Esophagus muscularis mucosa (tissue), 4 donors: ENCODE data around the gene CDC5L. TPM values are rescaled to one million over a fixed set of nuclear protein-coding genes. Genes with fewer than 3 reads are reported as not detected.

Experiments used
- DNase-seq: peaks from one replicate; pipeline ENCODE4 v3.0.0-alpha.2; 2017; ENCODE audit errors: extremely low spot score
- H3K27ac ChIP-seq, 4 donors: fragments of 200-600 bp; sonication (generic); replicated peaks in 1 of 4; 1 replicate in 3 of 4; 2 replicates in 1 of 4; pipeline ENCODE4 v1.5.1; 2016 to 2019; ENCODE audit warnings: mild to moderate bottlenecking in 1 of 4
- H3K27me3 ChIP-seq, 4 donors: fragments of 200-600 bp; sonication (generic); one replicate each; pipeline versions ENCODE4 v1.5.1 to v1.6.0; 2016 to 2019
- H3K36me3 ChIP-seq, 4 donors: fragments of 200-600 bp; sonication (generic); one replicate each; pipeline ENCODE4 v1.5.1; 2016 to 2019
- H3K4me1 ChIP-seq, 4 donors: fragments of 200-600 bp; sonication (generic); one replicate each; pipeline ENCODE4 v1.5.1; 2016 to 2019
- H3K4me3 ChIP-seq, 4 donors: fragments of 200-600 bp; sonication (generic); 1 replicate in 2 of 4; 2 replicates in 2 of 4; pipeline ENCODE4 v1.5.1; 2016 to 2019; ENCODE audit warnings: mild to moderate bottlenecking in 4 of 4, moderate library complexity in 1 of 4
- H3K9me3 ChIP-seq, 4 donors: fragments of 200-600 bp; sonication (generic); 1 replicate in 3 of 4; 2 replicates in 1 of 4; pipeline ENCODE4 v1.5.1; 2016 to 2019
- EP300 ChIP-seq: sonication (generic); formaldehyde crosslinking; IDR thresholded peaks from one replicate; pipeline ENCODE4 v1.6.1; 2017; ENCODE audit warnings: antibody characterized with exemption
- POLR2A ChIP-seq: fragments of 450-650 bp; IDR thresholded peaks from one replicate; pipeline ENCODE4 v1.6.1; 2017; ENCODE audit warnings: antibody characterized with exemption, moderate library complexity, mild to moderate bottlenecking, low read depth
- POLR2AphosphoS5 ChIP-seq, 2 donors: sonication (generic); formaldehyde crosslinking; IDR thresholded peaks; one replicate each; pipeline ENCODE4 v1.6.1; 2017; ENCODE audit warnings: antibody characterized with exemption in 2 of 2
- WGBS: methylation state at CpG from one replicate; pipeline ENCODE4 v1.1.5; 2018; 5-methylcytosine and 5-hydroxymethylcytosine counted together
- intact Hi-C: fragments of 100-400 bp; cut with DNase I; formaldehyde crosslinking; loops from one replicate; pipeline ENCODE4 v1.15.1; 2023
- total RNA-seq, 4 donors: library from RNA; depleted of rRNA; stranded (reverse); fragments of >200 nt; gene quantifications; one replicate each; pipeline versions ENCODE4 v1.1.0 to v1.2.1, GENCODE V29; 2016
- TF ChIP-seq, protein P1 (sequence below), 3 experiments: fragments of 200-600 bp in 2 of 3; fragments of 450-650 bp in 1 of 3; sonication (generic) in 2 of 3; IDR thresholded peaks; one replicate each; pipeline ENCODE4 v1.5.1; 2017 to 2019; ENCODE audit warnings: antibody characterized with exemption in 3 of 3, mild to moderate bottlenecking in 2 of 3, moderate library complexity in 1 of 3

The CDC5L gene
- total RNA-seq, 4 donors from 2014 or later: 18.4 to 25.4 (median 21.9) TPM

DNA sequence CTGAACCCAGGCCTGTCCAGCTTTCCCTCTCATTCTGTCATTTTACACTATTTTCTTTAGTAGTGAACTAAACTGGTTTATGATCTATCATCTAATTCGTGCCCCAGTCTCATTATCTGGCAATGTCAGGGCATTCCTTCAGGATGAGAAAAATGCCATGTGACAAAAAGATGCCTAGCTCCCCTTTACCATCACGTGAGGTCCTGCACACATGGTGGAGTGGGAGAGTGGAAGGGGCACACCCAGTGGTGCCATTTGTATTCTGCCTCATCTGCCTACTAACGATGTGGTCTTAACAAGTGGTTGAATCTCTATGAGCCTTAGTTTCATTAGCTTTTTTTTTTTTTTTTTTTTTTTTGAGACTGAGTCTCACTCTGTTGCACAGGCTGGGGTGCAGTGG is 41.2 kb downstream of the CDC5L start:
- H3K36me3 ChIP-seq: peaks cover 19 to 72% (median 49%) of the 10 kb centered on the region in 4 donors
- no peak overlapping the region for H3K4me3 ChIP-seq
- WGBS: 67% methylated on average over 3 of the region's 3 CpGs
- no peaks in the 10 kb centered on the region for H3K9me3 ChIP-seq
- intact Hi-C loops: no loop called here
- no peaks in the 10 kb centered on the region for H3K27me3 ChIP-seq
- DNase-seq: no peak
- no peak for TF ChIP-seq POLR2A
- TF ChIP-seq, protein P1, sequence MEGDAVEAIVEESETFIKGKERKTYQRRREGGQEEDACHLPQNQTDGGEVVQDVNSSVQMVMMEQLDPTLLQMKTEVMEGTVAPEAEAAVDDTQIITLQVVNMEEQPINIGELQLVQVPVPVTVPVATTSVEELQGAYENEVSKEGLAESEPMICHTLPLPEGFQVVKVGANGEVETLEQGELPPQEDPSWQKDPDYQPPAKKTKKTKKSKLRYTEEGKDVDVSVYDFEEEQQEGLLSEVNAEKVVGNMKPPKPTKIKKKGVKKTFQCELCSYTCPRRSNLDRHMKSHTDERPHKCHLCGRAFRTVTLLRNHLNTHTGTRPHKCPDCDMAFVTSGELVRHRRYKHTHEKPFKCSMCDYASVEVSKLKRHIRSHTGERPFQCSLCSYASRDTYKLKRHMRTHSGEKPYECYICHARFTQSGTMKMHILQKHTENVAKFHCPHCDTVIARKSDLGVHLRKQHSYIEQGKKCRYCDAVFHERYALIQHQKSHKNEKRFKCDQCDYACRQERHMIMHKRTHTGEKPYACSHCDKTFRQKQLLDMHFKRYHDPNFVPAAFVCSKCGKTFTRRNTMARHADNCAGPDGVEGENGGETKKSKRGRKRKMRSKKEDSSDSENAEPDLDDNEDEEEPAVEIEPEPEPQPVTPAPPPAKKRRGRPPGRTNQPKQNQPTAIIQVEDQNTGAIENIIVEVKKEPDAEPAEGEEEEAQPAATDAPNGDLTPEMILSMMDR (IDR thresholded peaks at IDR 0.05): no peak
- no peak for TF ChIP-seq EP300
- TF ChIP-seq POLR2AphosphoS5 (IDR thresholded peaks at IDR 0.05): no peak
- H3K27ac ChIP-seq: no peak overlapping the region
- H3K4me1 ChIP-seq: peaks cover 10 to 29% (median 28%) of the 10 kb centered on the region in 4 donors

- no peak for TF ChIP-seq POLR2AphosphoS5 (IDR thresholded peaks at IDR 0.05)
- TF ChIP-seq, protein P1 (IDR thresholded peaks at IDR 0.05): no peak
- no peak for TF ChIP-seq POLR2A
- TF ChIP-seq EP300: no peak
- no peak for DNase-seq
- intact Hi-C loops: loop anchor here (2.0 kb wide), 1 partner anchor 26 kb away; no protein-coding TSS in a partner anchor
- Histone ChIP-seq H3K4me3 (no peak overlapping the region), H3K27ac (no peak overlapping the region), H3K9me3 (no peaks in the 10 kb centered on the region), H3K27me3 (no peaks in the 10 kb centered on the region), H3K36me3 (peaks cover 7 to 56% (median 33%) of the 10 kb centered on the region in 4 donors), H3K4me1 (peaks cover 10 to 42% (median 37%) of the 10 kb centered on the region in 4 donors)
- 98% methylated on average over 2 of the region's 2 CpGs for WGBS
Measured at GRCh38 chr6:44430326-44430725, 42.8 kb downstream of the CDC5L start.

DNA sequence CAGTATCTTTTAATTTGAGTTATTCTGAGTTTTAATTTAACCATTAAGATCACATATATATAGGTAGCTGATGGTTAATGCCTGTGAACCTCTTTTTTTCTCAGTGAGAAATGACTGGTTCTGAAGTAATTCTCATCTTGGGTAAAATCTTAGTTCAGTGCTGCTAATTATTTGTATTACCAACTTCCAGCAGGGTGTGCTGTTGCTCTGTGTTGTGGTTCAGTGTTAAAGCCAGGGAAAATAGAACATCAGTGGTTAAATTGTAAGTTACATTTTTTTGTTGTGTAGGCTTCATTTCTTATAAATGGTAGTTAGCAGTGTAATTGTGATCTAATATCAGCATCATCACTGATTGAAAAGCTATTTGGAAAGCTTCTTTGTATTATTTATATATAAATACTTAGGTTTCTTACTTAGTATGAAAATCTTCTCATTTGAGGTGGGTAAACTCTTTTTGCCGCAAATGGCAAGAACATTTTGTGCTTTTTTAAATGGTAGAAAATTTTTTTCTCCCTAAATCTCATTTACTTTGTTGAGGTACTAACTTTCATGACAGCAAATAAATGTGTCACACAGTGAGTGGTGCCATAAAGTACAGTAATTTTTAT is 43.7 kb downstream of the CDC5L start:
- Histone ChIP-seq H3K4me3 (no peak overlapping the region), H3K9me3 (no peaks in the 10 kb centered on the region), H3K27me3 (no peaks in the 10 kb centered on the region), H3K4me1 (peaks cover 10 to 42% (median 37%) of the 10 kb centered on the region in 4 donors), H3K36me3 (peaks cover 5 to 47% (median 27%) of the 10 kb centered on the region in 4 donors), H3K27ac (no peak overlapping the region)
- no peak for DNase-seq
- WGBS: 96% methylated on average over 1 of the region's 1 CpG
- TF ChIP-seq POLR2A: no peak
- TF ChIP-seq, protein P1 (IDR thresholded peaks at IDR 0.05): peak; percentile 59 to 77 (median 66)
- TF ChIP-seq EP300: no peak
- no peak for TF ChIP-seq POLR2AphosphoS5 (IDR thresholded peaks at IDR 0.05)
- intact Hi-C loops: loop anchor here (2.0 kb wide), 1 partner anchor 26 kb away; no protein-coding TSS in a partner anchor

DNA sequence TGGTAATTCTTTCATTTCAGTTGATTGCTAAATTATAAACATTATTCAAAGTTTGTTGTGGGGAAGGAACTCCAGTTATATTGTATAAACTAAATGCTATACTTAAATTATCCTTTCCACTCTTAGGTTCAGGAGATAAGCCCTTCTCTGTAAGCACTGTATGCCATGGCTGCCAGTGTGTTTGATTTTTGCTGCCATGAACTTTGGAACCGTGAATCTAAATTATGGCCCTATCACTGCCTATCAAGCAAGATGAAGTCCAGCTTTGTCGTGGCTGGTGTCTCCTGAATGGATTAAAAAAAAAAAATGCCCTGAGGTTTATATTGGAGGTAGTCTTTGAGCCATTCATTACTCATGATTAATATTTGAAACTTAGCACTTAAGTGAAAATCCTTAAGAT is 44.7 kb downstream of the CDC5L start:
- H3K27me3 ChIP-seq: no peaks in the 10 kb centered on the region
- TF ChIP-seq, protein P1 (IDR thresholded peaks at IDR 0.05): no peak
- TF ChIP-seq EP300 (no peak), POLR2AphosphoS5 (IDR thresholded peaks at IDR 0.05) (no peak), POLR2A (no peak)
- H3K36me3 ChIP-seq: peaks cover 5 to 37% (median 22%) of the 10 kb centered on the region in 4 donors
- 41% methylated on average over 2 of the region's 2 CpGs for WGBS
- no peaks in the 10 kb centered on the region for H3K9me3 ChIP-seq
- intact Hi-C loops: no loop called here
- no peak overlapping the region for H3K4me3 ChIP-seq
- H3K27ac ChIP-seq: peak overlapping the region in 2 of 4 donors; percentile 0 to 19
- DNase-seq: no peak
- H3K4me1 ChIP-seq: peaks cover 10 to 42% (median 37%) of the 10 kb centered on the region in 4 donors
